Left forelimb (tissue), 1 donor: Measurements from ENCODE around the gene TENM3.

Experiments
- DNase-seq: peaks from one replicate; pipeline ENCODE4 v3.0.0-alpha.2; 2018; ENCODE audit warnings: low spot score

Gene TENM3

DNA sequence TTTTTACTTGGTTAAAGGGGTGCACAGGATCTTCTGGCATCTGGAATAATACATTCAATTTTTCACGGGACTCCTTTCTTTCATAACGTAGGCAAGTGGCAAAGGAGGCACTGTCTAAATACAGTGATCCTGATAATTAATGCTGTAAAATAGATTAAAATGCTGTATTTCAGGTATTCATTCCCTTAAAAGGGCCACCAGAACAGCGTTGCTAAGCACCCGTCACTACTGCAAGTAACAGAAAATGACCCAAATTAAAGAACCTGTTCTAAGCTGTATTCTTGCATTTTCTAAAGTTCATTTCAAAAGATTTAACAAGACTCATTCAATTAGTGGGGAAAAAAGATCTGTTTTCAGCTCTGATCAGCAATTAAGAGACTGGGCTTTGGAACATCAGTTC is 208.2 kb downstream of the TENM3 start:
- DNase-seq, result no peak

DNA sequence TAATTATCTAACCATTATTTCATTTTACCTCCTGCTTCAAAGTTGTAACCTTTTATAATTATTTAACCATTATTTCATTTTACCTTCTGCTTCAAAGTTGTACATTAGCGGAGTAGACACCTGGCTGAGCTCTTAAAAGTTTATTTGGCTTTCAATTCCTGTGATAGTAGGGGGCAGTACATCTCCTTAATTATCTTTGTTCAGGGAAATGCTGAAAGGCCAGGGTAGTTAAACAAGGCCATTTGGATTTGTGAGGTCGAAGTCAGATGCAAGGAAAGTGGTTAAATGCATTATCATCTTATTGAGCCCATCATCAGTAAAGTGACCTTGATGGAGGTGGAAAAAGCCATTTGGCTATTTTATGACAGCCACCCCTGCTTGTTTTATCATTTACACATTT is 210.6 kb downstream of the TENM3 start:
- no peak for DNase-seq

DNA sequence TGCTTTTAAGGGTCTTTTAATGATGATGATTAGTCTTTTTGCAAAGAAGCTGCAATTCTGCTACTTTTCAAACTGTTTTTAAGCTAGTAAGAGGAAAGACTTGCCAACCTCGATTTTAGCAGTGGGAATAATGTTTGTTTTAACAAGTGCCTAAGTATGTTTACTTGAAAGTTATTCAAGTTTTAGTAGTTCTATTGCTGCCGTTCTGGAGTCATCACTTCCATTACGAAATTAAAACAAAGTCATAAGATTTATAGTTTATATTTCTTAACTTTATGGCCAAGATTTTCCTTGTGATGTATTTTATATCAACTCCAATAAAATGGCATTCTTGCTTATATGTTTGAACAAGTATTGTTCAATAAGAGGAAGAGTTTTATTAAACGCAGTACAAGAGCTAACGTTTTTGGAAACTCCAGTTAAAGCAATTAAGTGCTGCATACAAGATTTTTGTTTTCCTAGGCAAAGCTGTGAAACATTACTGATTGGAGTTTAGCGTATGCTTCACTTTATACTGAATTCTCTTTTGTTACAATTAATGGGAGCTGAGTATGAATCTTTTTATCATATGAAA is 211.3 kb downstream of the TENM3 start:
- no peak for DNase-seq

DNA sequence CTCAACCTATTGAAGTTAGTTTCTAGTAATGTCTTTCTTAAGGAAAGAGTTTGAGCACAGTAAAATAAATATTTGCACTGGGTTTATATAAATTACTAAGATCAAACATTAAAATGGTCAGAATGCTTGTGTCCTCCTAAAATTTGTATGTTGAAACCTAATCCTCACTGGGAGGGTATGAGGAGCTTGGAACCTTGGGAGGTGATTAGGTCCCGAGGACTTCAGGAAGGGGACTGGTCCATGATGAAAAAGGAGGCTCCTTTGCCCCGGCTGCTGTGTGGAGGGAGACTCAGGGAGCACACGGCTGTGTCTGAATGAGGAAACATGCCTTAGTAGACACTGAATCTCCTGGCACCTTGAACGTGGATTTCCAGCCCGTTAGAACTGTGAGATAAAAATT is 221.9 kb downstream of the TENM3 start:
- DNase-seq, result no peak

DNA sequence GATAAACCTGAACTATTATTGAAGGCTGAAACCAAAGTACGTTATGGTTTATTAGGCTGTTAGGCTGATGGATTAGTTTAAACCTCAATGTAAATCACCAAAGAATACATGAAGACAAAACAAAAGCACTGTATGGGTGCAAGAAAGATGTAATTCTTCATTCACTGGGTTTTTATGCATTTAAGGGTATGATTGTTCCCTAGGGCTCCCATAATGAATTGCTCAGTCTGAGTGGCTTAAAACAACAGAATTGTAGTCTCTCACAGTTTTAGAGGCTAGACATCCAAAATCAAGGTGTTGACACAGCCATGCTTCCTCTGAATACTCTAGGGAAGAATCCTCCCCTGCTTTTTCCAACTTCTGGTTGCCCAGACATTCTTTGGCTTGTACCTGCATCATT is 222.8 kb downstream of the TENM3 start:
- no peak for DNase-seq

DNA sequence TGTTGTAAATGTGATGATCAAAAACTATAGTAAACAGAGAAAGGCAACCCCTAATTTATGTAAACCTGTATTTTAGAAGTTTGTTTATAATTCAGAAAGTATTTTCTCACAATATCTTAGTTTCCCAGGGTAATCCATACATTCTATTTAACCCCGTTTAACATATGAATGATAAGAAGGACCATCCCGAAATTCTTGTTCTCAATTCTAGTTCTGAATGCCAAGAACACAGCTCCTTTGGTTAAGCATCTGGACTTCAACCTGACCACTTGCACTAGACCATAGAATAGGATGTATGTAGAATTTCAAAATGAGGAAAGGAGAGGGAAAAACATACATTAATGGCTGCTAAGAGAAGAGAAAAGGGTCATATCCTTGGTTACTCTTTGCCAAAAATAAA is 227.0 kb downstream of the TENM3 start:
- DNase-seq, result no peak

DNA sequence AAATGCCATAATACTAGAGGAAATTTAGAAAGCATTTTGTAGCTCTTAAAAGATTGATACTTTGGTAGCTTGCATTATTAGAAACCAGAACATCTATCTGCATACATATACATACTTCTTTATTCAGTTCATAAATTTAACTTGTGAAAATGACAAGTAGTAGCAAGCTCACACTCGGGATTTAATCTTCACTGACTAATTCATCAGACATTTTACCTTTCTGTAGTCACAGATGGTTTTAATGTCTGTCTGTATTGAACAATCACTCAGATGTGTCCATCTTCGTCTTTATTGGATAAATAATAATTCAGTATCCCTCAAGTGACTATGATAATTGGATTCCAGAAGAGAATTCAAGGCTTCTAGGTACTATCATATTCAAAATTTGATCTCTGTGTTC is 232.3 kb downstream of the TENM3 start:
- DNase-seq, result no peak

DNA sequence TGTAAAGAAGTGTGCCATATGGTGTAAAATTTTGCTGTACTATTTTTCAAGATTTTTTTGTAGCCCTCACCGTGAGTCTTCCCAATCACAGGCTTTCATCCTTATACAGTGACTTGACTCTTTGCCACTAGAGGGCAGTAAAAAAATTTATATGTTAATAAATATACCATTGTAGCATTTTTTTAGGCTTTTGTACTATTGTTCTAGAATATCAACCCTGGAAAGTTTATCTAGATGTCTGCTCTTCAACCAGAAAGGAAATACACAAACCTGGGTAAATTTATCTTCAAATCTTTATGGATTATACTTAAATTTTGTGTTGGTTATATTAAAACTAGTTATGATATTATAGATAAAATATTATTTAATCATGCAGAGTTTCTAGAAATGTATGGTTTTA is 235.3 kb downstream of the TENM3 start:
- DNase-seq, result no peak

DNA sequence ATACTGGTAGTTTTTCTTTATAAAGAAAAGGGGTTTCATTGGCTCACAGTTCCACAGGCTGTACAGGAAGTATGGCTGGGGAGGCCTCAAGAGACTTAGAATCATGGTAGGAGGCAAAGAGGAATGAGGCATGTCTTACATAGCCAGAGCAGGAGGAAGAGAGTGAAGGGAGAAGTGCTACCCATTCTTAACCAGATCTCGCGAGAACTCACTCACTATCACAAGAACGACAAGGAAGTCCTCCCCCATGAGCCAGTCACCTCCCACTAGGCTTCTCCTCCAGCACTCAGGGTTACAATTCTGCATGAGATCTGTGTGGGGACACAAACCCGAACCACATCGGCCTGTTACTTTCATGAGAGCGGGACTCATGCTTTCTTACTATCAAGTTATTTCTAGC is 240.5 kb downstream of the TENM3 start:
- DNase-seq, result no peak

DNA sequence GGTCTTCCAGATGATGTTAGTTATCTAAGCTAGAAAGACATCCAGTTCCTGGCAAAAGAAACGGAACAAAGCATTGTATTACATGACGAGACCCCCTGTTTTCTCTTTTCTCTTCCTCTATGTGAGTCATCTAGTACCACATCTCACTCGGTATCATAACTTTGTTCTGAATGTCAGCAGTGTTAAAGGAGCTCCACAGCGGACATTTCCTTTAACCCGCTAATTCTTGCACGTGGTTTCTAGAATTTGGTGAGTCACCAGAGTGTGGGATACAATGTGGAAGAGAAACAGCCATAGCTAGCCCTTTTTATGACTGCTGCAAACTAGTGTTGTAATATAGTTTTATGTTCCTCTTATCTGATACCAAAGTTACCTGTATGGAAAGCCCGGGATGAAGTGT is 243.7 kb downstream of the TENM3 start:
- DNase-seq, result no peak

DNA sequence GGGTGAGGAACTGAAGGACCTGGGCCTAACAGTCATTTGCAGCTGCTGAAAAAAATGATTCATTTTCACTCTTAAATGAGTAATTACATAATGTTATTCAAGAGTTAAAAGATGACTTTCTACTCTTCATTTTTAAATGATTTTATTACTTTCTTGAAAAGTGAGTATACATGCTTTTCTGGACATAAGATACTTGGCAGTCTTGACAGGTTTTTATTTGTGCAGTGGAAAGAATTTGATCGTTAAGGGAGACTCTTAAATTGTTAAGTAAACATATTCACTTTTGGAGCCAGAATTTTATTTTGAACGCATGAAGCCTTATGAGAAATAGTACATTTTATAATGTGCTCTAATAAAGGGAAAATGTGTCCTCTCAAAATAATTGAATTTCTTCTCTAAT is 245.7 kb downstream of the TENM3 start:
- DNase-seq, result no peak

DNA sequence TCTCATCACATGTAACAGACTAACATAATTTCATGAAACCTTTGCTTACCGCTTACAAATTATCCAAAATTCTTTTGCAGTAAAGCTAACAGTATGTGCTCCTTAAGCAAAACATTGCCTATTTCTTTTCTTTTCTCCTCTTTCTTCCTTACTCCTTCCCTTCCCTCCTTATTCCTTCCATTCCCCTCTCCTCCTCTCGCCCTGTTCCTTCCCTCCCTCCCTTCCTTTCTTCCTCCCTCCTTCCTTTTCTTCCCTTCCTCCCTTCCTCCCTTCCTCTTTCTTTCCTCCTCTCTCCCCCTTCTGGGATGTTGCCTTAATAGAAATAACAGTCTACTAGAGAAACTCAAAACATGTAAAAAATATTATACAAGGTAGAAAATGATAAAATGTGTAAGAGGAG is 246.4 kb downstream of the TENM3 start:
- no peak for DNase-seq

DNA sequence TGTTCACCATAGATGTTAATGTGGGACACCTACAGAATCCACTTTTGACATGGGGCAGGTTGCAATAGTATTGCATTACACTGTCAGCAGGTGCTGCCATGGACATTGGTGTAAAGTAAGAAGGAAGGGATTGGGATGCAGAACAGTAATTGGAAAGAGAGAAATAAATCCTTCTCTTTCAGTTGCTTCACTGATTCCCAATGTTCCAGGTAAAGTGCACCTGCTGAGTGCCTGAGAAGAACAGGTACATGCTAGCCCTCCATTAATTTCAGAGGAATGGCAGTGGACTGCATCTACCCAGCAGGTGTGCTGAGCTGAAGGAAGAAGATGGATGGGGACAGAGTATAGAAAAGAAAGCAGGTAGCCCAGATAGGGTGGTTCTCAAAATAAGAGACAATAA is 248.5 kb downstream of the TENM3 start:
- no peak for DNase-seq

DNA sequence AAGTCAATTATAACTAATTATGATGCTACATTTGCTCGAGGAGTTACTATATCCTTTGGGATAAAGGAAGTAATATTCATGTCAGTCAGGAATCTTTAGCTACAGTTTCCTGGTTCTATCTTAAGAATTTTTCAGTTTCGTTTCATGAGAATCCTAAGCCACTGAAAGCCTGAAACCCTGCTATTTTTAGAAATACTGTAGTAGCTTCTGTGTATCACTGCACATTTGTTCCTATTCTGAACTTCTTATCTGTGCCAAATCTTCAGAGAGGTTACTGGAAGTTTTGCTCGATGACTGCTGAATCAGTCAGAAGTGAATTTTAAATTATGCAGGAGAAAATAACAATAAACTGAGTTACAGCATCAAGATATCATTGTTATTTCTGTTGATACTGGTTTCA is 249.2 kb downstream of the TENM3 start:
- DNase-seq, result no peak

DNA sequence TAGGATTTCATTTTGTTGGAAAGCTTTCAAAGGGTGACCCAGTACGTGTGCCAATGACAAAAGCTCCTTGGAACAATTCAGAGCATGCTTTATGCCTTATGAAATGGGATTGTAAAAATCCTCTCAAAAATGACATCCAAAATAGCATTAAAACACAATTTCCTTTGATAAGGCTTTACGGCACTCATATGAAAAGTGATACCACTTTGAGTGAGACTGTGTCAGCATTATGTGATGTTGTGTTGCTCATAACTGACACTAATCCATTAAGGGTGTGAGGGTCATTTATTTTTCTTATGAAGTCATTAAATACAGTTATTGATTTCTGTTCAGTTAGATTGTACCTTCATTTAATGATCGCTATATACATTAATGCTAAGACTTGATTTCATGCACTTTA is 250.2 kb downstream of the TENM3 start:
- no peak for DNase-seq

DNA sequence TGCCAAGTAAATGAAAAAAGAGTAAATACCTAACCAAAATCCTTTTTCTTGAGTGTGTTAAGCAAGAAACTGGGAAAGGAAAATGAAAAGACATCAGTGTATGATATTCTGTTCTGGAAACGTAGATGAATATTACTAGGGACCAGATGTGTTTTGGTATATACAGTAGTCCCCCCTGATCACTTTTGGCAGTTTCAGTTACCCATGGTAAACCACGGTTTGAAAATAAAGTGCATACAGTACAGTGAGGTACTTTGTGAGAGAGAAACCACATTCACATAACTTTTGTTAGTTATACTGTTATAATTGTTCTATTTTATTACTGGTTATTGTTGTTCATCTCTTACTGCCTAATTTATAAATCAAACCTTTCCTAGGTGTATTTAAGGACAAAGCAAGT is 250.9 kb downstream of the TENM3 start:
- DNase-seq, result no peak

DNA sequence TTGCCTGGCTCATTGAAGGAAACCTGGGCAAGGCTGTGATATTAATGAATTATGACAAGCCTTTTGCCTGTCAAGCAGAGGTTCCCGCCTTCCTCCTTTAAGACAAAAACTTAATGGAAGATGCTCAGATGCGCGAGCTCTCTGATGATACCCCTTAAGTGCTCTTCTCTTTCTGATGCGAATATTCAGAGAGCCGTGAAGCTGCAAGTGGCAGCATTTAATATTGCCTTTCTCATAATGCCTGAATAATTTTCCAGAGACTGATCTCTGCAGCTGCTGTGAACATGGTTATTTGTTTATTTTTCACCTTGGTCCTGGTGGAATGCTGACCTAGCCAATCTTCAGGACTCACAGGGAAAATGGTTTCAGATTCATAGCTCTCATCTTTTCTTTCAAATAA is 251.8 kb downstream of the TENM3 start:
- DNase-seq, result no peak

DNA sequence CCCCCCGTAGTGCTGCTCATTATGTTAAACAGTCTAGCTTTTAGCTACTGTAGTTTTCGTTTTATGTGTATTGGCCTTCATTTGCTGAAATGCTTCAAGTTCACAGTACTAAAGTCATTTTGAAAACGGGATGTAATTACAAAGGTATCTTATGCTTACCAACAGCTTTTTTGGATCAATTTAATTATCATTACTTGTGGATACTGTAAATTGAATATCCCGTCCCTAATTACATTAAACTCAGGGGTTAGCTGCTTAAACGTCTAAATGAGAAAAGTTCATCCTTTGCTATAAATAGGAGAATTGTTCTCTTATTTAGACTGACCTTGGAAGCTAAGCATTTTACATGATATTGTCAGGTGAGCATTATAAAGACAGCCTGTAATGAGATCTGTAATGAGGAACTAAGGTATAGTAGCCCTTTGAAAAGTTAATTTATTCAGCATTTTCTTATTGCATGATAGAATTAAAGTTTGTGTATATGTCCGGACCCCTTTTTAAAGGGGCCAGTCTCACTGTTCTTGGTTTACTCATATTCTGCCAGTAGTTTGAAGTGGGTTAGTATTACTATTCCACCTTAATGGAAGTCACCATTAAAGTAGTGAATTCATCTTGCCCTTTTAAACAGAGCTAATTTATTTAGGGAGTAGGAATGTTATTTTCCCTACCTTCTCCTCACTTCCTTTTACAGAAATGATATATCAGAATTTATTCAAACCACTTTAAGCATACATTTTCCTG is 252.6 kb downstream of the TENM3 start:
- no peak for DNase-seq

DNA sequence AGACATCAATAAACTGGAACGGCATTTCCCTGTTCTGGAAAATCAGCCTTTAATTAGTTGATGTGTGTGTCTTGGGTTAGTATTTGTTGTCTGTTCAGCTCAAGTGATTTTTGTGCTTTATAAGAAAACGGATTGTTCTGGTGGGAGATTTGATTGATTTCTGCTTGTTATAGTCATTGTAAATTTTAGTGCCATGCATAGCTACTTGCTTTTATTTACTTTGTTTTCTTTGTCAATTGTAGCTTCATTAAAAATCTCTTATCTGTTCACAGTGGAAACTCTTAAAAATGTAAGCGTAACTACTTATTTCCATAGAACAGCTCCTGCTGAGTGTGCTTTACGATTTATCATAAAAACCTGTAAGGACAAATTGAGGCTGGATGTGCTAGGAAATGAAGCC is 253.2 kb downstream of the TENM3 start:
- no peak for DNase-seq

DNA sequence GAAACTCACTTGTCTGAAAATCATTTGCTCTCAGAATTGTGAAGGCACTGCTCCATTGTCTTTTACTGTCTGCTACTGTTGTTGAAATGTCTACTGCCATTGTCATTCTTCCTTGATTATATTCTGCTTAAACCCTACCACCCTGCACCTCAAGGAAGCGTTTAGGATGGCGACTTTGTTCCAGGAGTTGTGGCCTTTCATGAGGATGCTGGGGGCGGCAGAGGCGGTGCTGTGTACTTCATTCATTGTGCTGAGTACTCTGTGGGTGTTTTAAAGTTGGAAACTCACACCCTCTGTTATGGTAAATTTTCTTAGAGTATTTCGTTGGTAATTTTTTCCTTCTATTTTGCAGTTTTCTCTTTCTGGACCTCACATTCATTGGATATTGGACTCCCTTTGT is 258.9 kb downstream of the TENM3 start:
- DNase-seq, result no peak

DNA sequence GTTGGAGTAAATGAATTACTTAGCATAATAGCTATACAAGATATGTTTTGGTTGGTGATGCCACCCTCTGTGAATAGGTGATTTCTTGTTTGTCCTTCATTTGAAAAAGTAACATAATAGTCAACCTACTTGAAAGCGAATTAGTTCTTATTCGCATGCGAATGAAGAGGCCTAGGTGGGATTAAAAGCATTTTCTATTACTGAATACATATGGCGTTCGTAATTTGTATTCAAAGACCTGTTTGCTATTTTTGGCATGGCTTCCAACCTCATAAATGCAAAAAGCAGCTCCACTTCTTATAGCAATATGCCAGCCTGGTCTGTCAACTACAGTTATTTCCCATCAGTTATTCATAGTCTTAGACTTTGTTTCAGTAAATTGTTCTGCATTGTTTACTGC is 261.3 kb downstream of the TENM3 start:
- DNase-seq, result no peak

DNA sequence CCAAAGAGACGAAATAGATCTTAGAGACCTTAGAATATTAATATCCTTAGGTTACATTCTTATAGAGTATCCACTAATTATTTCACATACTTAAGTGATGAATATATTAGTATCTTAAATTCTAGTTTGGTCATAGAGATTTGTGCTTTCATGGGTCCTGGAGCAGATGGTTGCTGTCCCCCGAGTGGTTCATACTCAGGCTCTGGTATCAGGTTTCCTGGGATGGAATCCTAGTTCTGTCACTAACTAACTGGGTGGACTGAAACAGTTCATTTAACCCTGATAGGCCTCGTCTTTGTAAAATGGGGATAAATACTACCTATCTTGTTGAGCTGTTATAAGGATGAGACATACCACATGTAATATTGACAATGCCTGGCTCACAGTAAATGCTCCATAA is 264.6 kb downstream of the TENM3 start:
- no peak for DNase-seq

DNA sequence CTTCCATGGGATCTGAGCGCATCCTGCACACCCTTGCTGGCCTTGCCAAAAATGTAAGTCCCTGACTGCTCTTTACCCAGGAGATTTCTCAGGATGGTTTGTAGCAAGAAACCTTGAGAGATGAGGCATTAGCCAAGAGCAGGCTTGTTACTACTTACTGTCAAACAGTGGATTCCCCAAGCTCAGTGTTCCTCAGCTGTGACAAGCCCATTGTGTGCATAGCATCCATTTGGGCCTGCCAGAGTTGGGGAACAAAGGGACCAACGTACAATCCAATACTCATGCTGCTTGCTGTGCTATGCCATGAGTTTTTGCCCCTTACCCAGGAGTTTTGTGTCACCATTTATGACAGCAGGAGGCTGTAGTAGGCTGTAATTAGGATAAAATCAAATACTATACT is 267.6 kb downstream of the TENM3 start:
- DNase-seq, result no peak

DNA sequence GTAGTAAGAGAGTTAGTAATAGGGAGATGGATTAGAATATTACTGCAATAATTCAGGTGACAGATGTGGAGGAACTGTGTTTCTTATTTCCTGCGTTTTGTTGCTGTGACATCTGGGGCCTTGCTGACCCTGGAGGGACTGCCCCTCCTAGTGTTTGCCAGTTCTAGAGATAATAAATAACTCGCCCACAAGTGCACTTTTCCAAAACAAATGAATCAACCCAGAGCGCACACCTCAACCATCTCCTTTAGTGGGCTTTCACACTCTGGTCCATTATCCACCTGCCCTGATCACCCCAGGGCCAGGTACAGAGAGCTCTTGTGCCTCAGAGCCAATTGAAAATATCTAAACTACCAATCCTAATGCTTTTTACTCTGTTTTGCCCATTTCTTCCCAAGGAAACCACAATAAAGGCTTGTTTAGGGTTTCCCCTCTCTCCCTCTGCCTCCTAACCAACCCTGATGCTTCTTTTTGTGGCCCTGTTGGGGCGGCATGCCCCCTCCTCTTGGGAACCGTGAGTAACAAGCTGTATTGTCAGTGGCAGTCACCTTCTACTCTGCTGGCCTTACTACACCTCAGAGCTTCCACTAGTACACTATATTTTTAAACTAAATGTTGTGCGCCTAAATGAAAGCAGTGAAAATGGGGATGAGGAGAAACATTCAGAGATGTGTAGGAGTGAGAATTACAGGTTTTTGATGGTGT is 270.5 kb downstream of the TENM3 start:
- no peak for DNase-seq
